Mesothelial cell of epicardium (in vitro differentiated cells): Measurements from ENCODE around the gene WWOX. TPM values are rescaled to one million over a fixed set of nuclear protein-coding genes. Genes with fewer than 3 reads are reported as not detected.

Experiments used
- DNase-seq, 2 experiments: peaks; one replicate each; pipeline ENCODE4 v3.0.0; 2021; ENCODE audit warnings: low spot score in 2 of 2; ENCODE audit not compliant: unreplicated experiment in 2 of 2
- H3K27ac Mint-ChIP-seq: 2 replicates; pipeline ENCODE4 v1.8.0; 2021; ENCODE audit warnings: mixed read lengths
- H3K27me3 Mint-ChIP-seq: 2 replicates; pipeline ENCODE4 v1.8.0; 2021; ENCODE audit warnings: low read depth, mixed read lengths
- H3K36me3 Mint-ChIP-seq: 2 replicates; pipeline ENCODE4 v1.8.0; 2021; ENCODE audit warnings: mixed read lengths
- H3K4me1 Mint-ChIP-seq: 2 replicates; pipeline ENCODE4 v1.8.0; 2021; ENCODE audit warnings: mixed read lengths
- H3K4me3 Mint-ChIP-seq: 2 replicates; pipeline ENCODE4 v1.8.0; 2021; ENCODE audit warnings: mild to moderate bottlenecking, moderate library complexity, mixed read lengths
- H3K9me3 Mint-ChIP-seq: 2 replicates; pipeline ENCODE4 v1.8.0; 2021; ENCODE audit warnings: mixed read lengths
- CTCF ChIP-seq: fragments of 200-600 bp; sonication (generic); IDR thresholded peaks from one replicate; pipeline ENCODE4 v1.5.0; 2021; ENCODE audit warnings: antibody characterized with exemption; ENCODE audit not compliant: unreplicated experiment
- total RNA-seq: library from RNA; stranded (reverse); gene quantifications from 3 replicates; pipeline ENCODE4 v1.2.1, GENCODE V29; 2021

Gene WWOX
- total RNA-seq, 1 donor from 2014 or later, result 29.7 TPM

- Mint-ChIP-seq H3K9me3 (peaks cover 8% of the 10 kb centered on the region), H3K4me3 (no peak overlapping the region), H3K4me1 (peaks cover 14% of the 10 kb centered on the region), H3K27me3 (peaks cover 3% of the 10 kb centered on the region), H3K27ac (no peak overlapping the region), H3K36me3 (peaks cover 7% of the 10 kb centered on the region)
- TF ChIP-seq CTCF, result no peak
- DNase-seq, result no peak
Measured at GRCh38 chr16:78961464-78961863, 862.0 kb downstream of the WWOX start.

- peaks cover 7% of the 10 kb centered on the region for H3K36me3 Mint-ChIP-seq
- H3K4me3 Mint-ChIP-seq, result no peak overlapping the region
- TF ChIP-seq CTCF, result no peak
- peaks cover 4% of the 10 kb centered on the region for H3K27me3 Mint-ChIP-seq
- no peak for DNase-seq
- peaks cover 6% of the 10 kb centered on the region for H3K4me1 Mint-ChIP-seq
- no peak overlapping the region for H3K27ac Mint-ChIP-seq
- H3K9me3 Mint-ChIP-seq, result peaks cover 8% of the 10 kb centered on the region
Measured at GRCh38 chr16:78962457-78962929, 863.0 kb downstream of the WWOX start.

- Mint-ChIP-seq H3K27me3 (peaks cover 7% of the 10 kb centered on the region), H3K4me1 (peaks cover 9% of the 10 kb centered on the region), H3K27ac (no peak overlapping the region), H3K36me3 (peaks cover 7% of the 10 kb centered on the region), H3K4me3 (no peak overlapping the region), H3K9me3 (peaks cover 8% of the 10 kb centered on the region)
- DNase-seq, result no peak
- no peak for TF ChIP-seq CTCF
Measured at GRCh38 chr16:78967948-78968347, 868.5 kb downstream of the WWOX start.

GRCh38 chr16:78969721-78970120 is 870.3 kb downstream of the WWOX start:
- Mint-ChIP-seq H3K27ac (no peak overlapping the region), H3K9me3 (no peaks in the 10 kb centered on the region), H3K4me3 (no peak overlapping the region), H3K27me3 (peaks cover 4% of the 10 kb centered on the region), H3K36me3 (no peaks in the 10 kb centered on the region), H3K4me1 (peaks cover 17% of the 10 kb centered on the region)
- no peak for DNase-seq
- no peak for TF ChIP-seq CTCF

GRCh38 chr16:78970650-78971049 is 871.2 kb downstream of the WWOX start:
- no peak overlapping the region for H3K4me3 Mint-ChIP-seq
- H3K4me1 Mint-ChIP-seq, result peaks cover 17% of the 10 kb centered on the region
- TF ChIP-seq CTCF, result no peak
- H3K27ac Mint-ChIP-seq, result no peak overlapping the region
- H3K9me3 Mint-ChIP-seq, result no peaks in the 10 kb centered on the region
- no peaks in the 10 kb centered on the region for H3K36me3 Mint-ChIP-seq
- DNase-seq, result no peak
- peaks cover 4% of the 10 kb centered on the region for H3K27me3 Mint-ChIP-seq

- Mint-ChIP-seq H3K9me3 (no peaks in the 10 kb centered on the region), H3K4me1 (peaks cover 17% of the 10 kb centered on the region), H3K27me3 (peaks cover 4% of the 10 kb centered on the region), H3K4me3 (no peak overlapping the region), H3K36me3 (no peaks in the 10 kb centered on the region), H3K27ac (no peak overlapping the region)
- no peak for TF ChIP-seq CTCF
- no peak for DNase-seq
Measured at GRCh38 chr16:78972006-78972405, 872.6 kb downstream of the WWOX start.
